ENCODE data around the gene ZCCHC7. TPM values are rescaled to one million over a fixed set of nuclear protein-coding genes. Genes with fewer than 3 reads are reported as not detected.

The ZCCHC7 gene
- total and polyA plus RNA-seq, 2 of the 8 experiments (the other 6 are each of a cell fraction or from before 2014, with no cell fraction given), result 12.2 to 27.5 TPM

DNA sequence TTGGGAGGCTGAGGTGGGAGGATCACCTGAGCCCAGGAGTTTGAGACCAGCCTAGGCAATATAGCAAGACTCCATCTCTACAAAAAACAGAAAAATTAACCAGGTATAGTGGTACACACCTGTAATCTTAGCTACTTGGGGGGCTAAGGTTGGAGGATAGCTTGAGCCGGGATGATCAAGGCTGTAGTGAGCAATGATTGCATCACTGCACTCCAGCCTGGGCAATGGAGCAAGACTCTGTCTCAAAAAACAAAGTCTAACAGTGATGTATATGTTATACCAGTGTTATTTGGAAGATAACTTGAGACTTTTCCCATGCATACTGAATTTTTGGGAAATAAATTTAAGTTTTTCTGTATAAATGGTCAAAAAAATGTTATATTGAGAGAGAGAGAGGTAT, 146.3 kb downstream of the ZCCHC7 start:
- H3K18ac ChIP-seq (ENCODE audit: extremely low read depth, low read length), result no peak overlapping the region
- no peak overlapping the region for H4K91ac ChIP-seq (replicated peaks; ENCODE audit: insufficient read length, low read length)
- H3K79me2 ChIP-seq (ENCODE audit: control insufficient read depth in 1 of 2, insufficient read depth in 2 of 2, low read length in 2 of 2), result no peaks in the 10 kb centered on the region; a peak in 1 of 4 replicates
- no peak overlapping the region for H3K27ac ChIP-seq (ENCODE audit: low read depth, low read length)
- no peak overlapping the region for H2AK5ac ChIP-seq (ENCODE audit: low read depth, low read length)
- no peak overlapping the region for H3K14ac ChIP-seq (ENCODE audit: insufficient read length)
- no peaks in the 10 kb centered on the region for H3K27me3 ChIP-seq (replicated peaks in 1 of 4; ENCODE audit: control insufficient read depth in 3 of 4, extremely low read depth in 1 of 4, insufficient read depth in 3 of 4, low read length in 3 of 4)
- peaks cover 0 to 2% of the 10 kb centered on the region in 2 experiments for H4K20me1 ChIP-seq (replicated peaks in 1 of 2; ENCODE audit: control insufficient read depth in 1 of 2, insufficient read depth in 2 of 2, low read length in 2 of 2)
- H3K9me3 ChIP-seq (ENCODE audit: insufficient read depth in 2 of 2, low read depth in 1 of 2, low read length in 1 of 2), result no peaks in the 10 kb centered on the region
- no peak overlapping the region for H3K4ac ChIP-seq (replicated peaks; ENCODE audit: insufficient read length, low read depth, low read length)
- no peak overlapping the region for H3K4me3 ChIP-seq (ENCODE audit: extremely low read depth in 1 of 4, insufficient read depth in 2 of 4, low read depth in 3 of 4, low read length in 4 of 4)
- ChIA-PET CTCF (ENCODE audit: partially characterized antibody) (interaction anchor here (0.7 to 1.2 kb wide), 4 partner anchors 147 to 394 kb away, joined by 3 to 5 read pairs (median 3); no protein-coding TSS in a partner anchor), POLR2A (ENCODE audit: partially characterized antibody) (interaction anchor here (1.4 kb wide), 1 partner anchor 146 kb away, joined by 3 read pairs; the partner anchor contains the start of gene ZCCHC7)
- H3K4me1 ChIP-seq (replicated peaks in 1 of 4; ENCODE audit: control insufficient read depth in 3 of 4, insufficient read depth in 4 of 4, low read length in 3 of 4), result no peaks in the 10 kb centered on the region
- H3K23ac ChIP-seq (ENCODE audit: insufficient read length), result no peak overlapping the region
- no peak overlapping the region for H2BK15ac ChIP-seq (ENCODE audit: low read length)
- H3K36me3 ChIP-seq (ENCODE audit: control insufficient read depth in 2 of 4, insufficient read depth in 4 of 4, low read length in 3 of 4), result no peaks in the 10 kb centered on the region
- H2BK12ac ChIP-seq (ENCODE audit: low read depth, low read length), result no peak overlapping the region
- DNase-seq (ENCODE audit: low read depth in 1 of 2, low spot score in 2 of 2) (no peak), FAIRE-seq (no peak)
- no peak overlapping the region for H2BK5ac ChIP-seq (ENCODE audit: low read depth, low read length)
- no peak overlapping the region for H4K5ac ChIP-seq (ENCODE audit: insufficient read length, low read depth, low read length)
- H3K9ac ChIP-seq (replicated peaks in 1 of 4; ENCODE audit: extremely low read depth in 1 of 4, low read depth in 3 of 4, low read length in 3 of 4), result no peak overlapping the region
- no peak overlapping the region for H3K4me2 ChIP-seq (ENCODE audit: insufficient read depth in 1 of 2, low read depth in 2 of 2, low read length in 2 of 2)
- H3K23me2 ChIP-seq (ENCODE audit: low read depth, low read length), result no peaks in the 10 kb centered on the region
- WGBS, 2 experiments (ENCODE audit: extremely low coverage in 1 of 2, insufficient coverage in 1 of 2, insufficient read length in 1 of 2, insufficient replicate concordance in 2 of 2, low coverage in 1 of 2, low lambda C conversion rate in 2 of 2, missing lambda C conversion rate in 1 of 2), result 88% methylated on average over 1 of the region's 1 CpG; no CpG with 5 or more reads in 1 of the 2 experiments
- no peaks in the 10 kb centered on the region for H3K79me1 ChIP-seq (ENCODE audit: low read depth, low read length)
- H2BK20ac ChIP-seq (ENCODE audit: low read length), result no peak overlapping the region
- H2BK120ac ChIP-seq (replicated peaks; ENCODE audit: low read depth, low read length), result no peak overlapping the region
- no peak overlapping the region for H4K8ac ChIP-seq (ENCODE audit: extremely low read depth, insufficient read depth, low read length)
- no peak overlapping the region for H2AFZ ChIP-seq (ENCODE audit: low read length)
- H3K56ac ChIP-seq (replicated peaks; ENCODE audit: insufficient read length, low read depth, low read length), result no peak overlapping the region
- no peak for TF ChIP-seq CTCF (IDR thresholded peaks at IDR 0.05; ENCODE audit: control extremely low read depth in 1 of 3, insufficient read depth in 1 of 3, low read depth in 1 of 3, low read length in 3 of 3)
- no peak for TF ChIP-seq CREB1 (IDR thresholded peaks at IDR 0.05)
- TF ChIP-seq SIN3A (conservative IDR thresholded peaks at IDR 0.05 in 1 of 2, IDR thresholded peaks at IDR 0.05 in 1 of 2; ENCODE audit: low read depth in 1 of 2, low read length in 2 of 2), result no peak
- no peak for TF ChIP-seq RBBP5 (IDR thresholded peaks at IDR 0.05; ENCODE audit: borderline replicate concordance, low read depth, low read length)
- TF ChIP-seq NANOG (IDR thresholded peaks at IDR 0.05; ENCODE audit: insufficient read depth, low read depth, low read length, poor library complexity, severe bottlenecking), result no peak
- TF ChIP-seq MAFK (IDR thresholded peaks at IDR 0.05; ENCODE audit: low read depth, low read length), result no peak
- TF ChIP-seq SIRT6 (IDR thresholded peaks at IDR 0.05; ENCODE audit: low read length), result no peak
- no peak for TF ChIP-seq CEBPB (IDR thresholded peaks at IDR 0.05; ENCODE audit: low read depth, low read length)
- TF ChIP-seq GABPA (IDR thresholded peaks at IDR 0.05; ENCODE audit: borderline replicate concordance, insufficient read depth, low read length), result no peak
- TF ChIP-seq EGR1 (IDR thresholded peaks at IDR 0.05; ENCODE audit: borderline replicate concordance, low read depth, low read length), result no peak
- no peak for TF ChIP-seq TCF12 (IDR thresholded peaks at IDR 0.05; ENCODE audit: low read depth, low read length)
- TF ChIP-seq SP2 (IDR thresholded peaks at IDR 0.05; ENCODE audit: low read length), result no peak
